Embryonic facial prominence (tissue), 1 donor: ENCODE measurements around the gene STAB2.
"Not testable (repeated sequence)": the region's sequence is repeated elsewhere in the genome, so short reads cannot be mapped to it uniquely, and the experiment has no call there.

Experiments
- DNase-seq: peaks from one replicate; pipeline ENCODE4 v3.0.0-alpha.2; 2016; ENCODE audit errors: extremely low spot score

The STAB2 gene

GRCh38 chr12:103809154-103809553 is 222.1 kb downstream of the STAB2 start:
- no peak for DNase-seq

- not testable (repeated sequence) for DNase-seq
Measured at GRCh38 chr12:103809639-103810038, 222.6 kb downstream of the STAB2 start.

- DNase-seq = no peak
Measured at GRCh38 chr12:103810111-103810510, 223.0 kb downstream of the STAB2 start.

- no peak for DNase-seq
Measured at GRCh38 chr12:103811791-103812190, 224.7 kb downstream of the STAB2 start.

GRCh38 chr12:103812789-103813188 is 225.7 kb downstream of the STAB2 start:
- no peak for DNase-seq

- DNase-seq = no peak
Measured at GRCh38 chr12:103813426-103813825, 226.4 kb downstream of the STAB2 start.

GRCh38 chr12:103813949-103814348 is 226.9 kb downstream of the STAB2 start:
- DNase-seq = no peak

- DNase-seq = no peak
Measured at GRCh38 chr12:103814436-103814835, 227.4 kb downstream of the STAB2 start.
